ENCODE results near the gene RAB11A.

- TF ChIP-seq POLR2A (IDR thresholded peaks at IDR 0.05) = no peak
- TF ChIP-seq CTCF (IDR thresholded peaks at IDR 0.05) = no peak
- TF ChIP-seq POLR2AphosphoS5 (IDR thresholded peaks at IDR 0.05) = no peak
Measured at GRCh38 chr15:65936282-65936681, 67.0 kb downstream of the RAB11A start.

Measured in prostate gland (tissue), 2 donors.